WTC11 (cell line): ENCODE measurements around the gene MYO7B. TPM values are rescaled to one million over a fixed set of nuclear protein-coding genes. Genes with fewer than 3 reads are reported as not detected.

Source experiments
- ATAC-seq: fragments of 200-7000 bp; cut with Tn5 transposase; 2 replicates; pipeline ENCODE4 v1.10.0; 2021; ENCODE audit warnings: mild to moderate bottlenecking, moderate library complexity
- CTCF ChIA-PET: fragments of 300-600 bp; sonication (Branson Sonifier 250); formaldehyde crosslinking; loops from one replicate; lab custom pipeline; 2021; ENCODE audit warnings: antibody characterized with exemption; lab: Charles Lee
- POLR2A ChIA-PET: fragments of 350-600 bp; sonication (Branson Sonifier 250); formaldehyde crosslinking; loops from one replicate; lab custom pipeline; 2021; ENCODE audit warnings: antibody characterized with exemption; lab: Charles Lee
- DNase-seq: peaks from one replicate; pipeline ENCODE4 v3.0.0; 2021; ENCODE audit warnings: low spot score
- H3K27ac Mint-ChIP-seq: 2 replicates; pipeline ENCODE4 v1.8.0; 2021; ENCODE audit warnings: mixed read lengths
- H3K27me3 Mint-ChIP-seq: 2 replicates; pipeline ENCODE4 v1.8.0; 2021; ENCODE audit warnings: low read depth, mild to moderate bottlenecking, moderate library complexity, mixed read lengths
- H3K36me3 Mint-ChIP-seq: 2 replicates; pipeline ENCODE4 v1.8.0; 2021; ENCODE audit warnings: mixed read lengths
- H3K4me1 Mint-ChIP-seq: 2 replicates; pipeline ENCODE4 v1.8.0; 2022; ENCODE audit warnings: mixed read lengths
- H3K4me3 Mint-ChIP-seq: 2 replicates; pipeline ENCODE4 v1.8.0; 2021; ENCODE audit warnings: mild to moderate bottlenecking, moderate library complexity, mixed read lengths
- H3K9me3 Mint-ChIP-seq: 2 replicates; pipeline ENCODE4 v1.8.0; 2021; ENCODE audit warnings: mixed read lengths
- ATF1 ChIP-seq: sonication (generic); formaldehyde crosslinking; IDR thresholded peaks from 2 replicates; pipeline ENCODE4 v1.8.1; 2023; ENCODE audit warnings: mild to moderate bottlenecking, moderate library complexity, missing genetic modification reagents
- EMX1 ChIP-seq: fragments of 250-450 bp; sonication (Bioruptor Pico); IDR thresholded peaks from 2 replicates; pipeline ENCODE4 v1.8.0; 2021; ENCODE audit warnings: mild to moderate bottlenecking
- ETV6 ChIP-seq: sonication (generic); formaldehyde crosslinking; IDR thresholded peaks from 2 replicates; pipeline ENCODE4 v1.8.1; 2022; ENCODE audit warnings: mild to moderate bottlenecking, missing genetic modification reagents
- FOXK1 ChIP-seq: sonication (generic); formaldehyde crosslinking; IDR thresholded peaks from 2 replicates; pipeline ENCODE4 v1.8.0; 2022; ENCODE audit warnings: mild to moderate bottlenecking, moderate library complexity, missing genetic modification reagents
- NFE2L1 ChIP-seq: sonication (generic); formaldehyde crosslinking; IDR thresholded peaks from 2 replicates; pipeline ENCODE4 v1.8.1; 2023; ENCODE audit warnings: missing genetic modification reagents
- NFYB ChIP-seq: sonication (generic); formaldehyde crosslinking; conservative IDR thresholded peaks from 2 replicates; pipeline ENCODE4 v1.8.0; 2022; ENCODE audit warnings: low read depth, missing genetic modification reagents
- NR1H2 ChIP-seq: sonication (generic); formaldehyde crosslinking; IDR thresholded peaks from 2 replicates; pipeline ENCODE4 v1.9.0; 2021; ENCODE audit warnings: mild to moderate bottlenecking, moderate library complexity, missing genetic modification reagents
- SOX15 ChIP-seq: fragments of 250-450 bp; sonication (Bioruptor Pico); IDR thresholded peaks from 2 replicates; pipeline ENCODE4 v1.9.0; 2021; ENCODE audit warnings: mild to moderate bottlenecking
- TEAD1 ChIP-seq: sonication (generic); formaldehyde crosslinking; IDR thresholded peaks from 2 replicates; pipeline ENCODE4 v1.8.0; 2022; ENCODE audit warnings: mild to moderate bottlenecking, missing genetic modification reagents
- ZNF138 ChIP-seq: sonication (generic); formaldehyde crosslinking; conservative IDR thresholded peaks from 2 replicates; pipeline ENCODE4 v1.8.1; 2022; ENCODE audit warnings: mild to moderate bottlenecking, moderate library complexity, missing genetic modification reagents
- ZNF263 ChIP-seq: sonication (generic); formaldehyde crosslinking; IDR thresholded peaks from 2 replicates; pipeline ENCODE4 v1.8.1; 2022; ENCODE audit warnings: low read depth, mild to moderate bottlenecking, moderate library complexity, missing genetic modification reagents
- ZNF416 ChIP-seq: fragments of 250-450 bp; sonication (Bioruptor Pico); IDR thresholded peaks from 2 replicates; pipeline ENCODE4 v1.9.0; 2021; ENCODE audit warnings: mild to moderate bottlenecking, inconsistent platforms
- total RNA-seq: library from RNA; stranded (reverse); gene quantifications from 3 replicates; pipeline ENCODE4 v1.2.3, GENCODE V29; 2021
- TF ChIP-seq, protein P1 (sequence below): fragments of 250-450 bp; sonication (Bioruptor Pico); conservative IDR thresholded peaks from 2 replicates; pipeline ENCODE4 v1.9.0; 2021; ENCODE audit warnings: mild to moderate bottlenecking
- TF ChIP-seq, protein P2 (sequence below): fragments of 250-450 bp; sonication (Bioruptor Pico); IDR thresholded peaks from 2 replicates; pipeline ENCODE4 v1.9.0; 2021; ENCODE audit warnings: mild to moderate bottlenecking, borderline replicate concordance
- TF ChIP-seq, protein P3 (sequence below): sonication (generic); formaldehyde crosslinking; IDR thresholded peaks from 2 replicates; pipeline ENCODE4 v1.8.1; 2022; ENCODE audit warnings: missing genetic modification reagents, borderline replicate concordance
- TF ChIP-seq, protein P4 (sequence below): fragments of 250-450 bp; sonication (Bioruptor Pico); IDR thresholded peaks from 2 replicates; pipeline ENCODE4 v1.9.0; 2021; ENCODE audit warnings: mild to moderate bottlenecking
- TF ChIP-seq, protein P5 (sequence below): sonication (generic); formaldehyde crosslinking; conservative IDR thresholded peaks from 2 replicates; pipeline ENCODE4 v1.8.1; 2023; ENCODE audit warnings: mild to moderate bottlenecking, low read depth, missing genetic modification reagents, moderate library complexity
- TF ChIP-seq, protein P6 (sequence below): fragments of 200-600 bp; IDR thresholded peaks from 2 replicates; pipeline ENCODE4 v1.8.0; 2022; ENCODE audit warnings: antibody characterized with exemption
- TF ChIP-seq, protein P7 (sequence below): fragments of 250-450 bp; sonication (Bioruptor Pico); IDR thresholded peaks from 2 replicates; pipeline ENCODE4 v1.9.0; 2021; ENCODE audit warnings: mild to moderate bottlenecking

MYO7B gene
- total RNA-seq, 1 experiment from 2014 or later = not detected

DNA sequence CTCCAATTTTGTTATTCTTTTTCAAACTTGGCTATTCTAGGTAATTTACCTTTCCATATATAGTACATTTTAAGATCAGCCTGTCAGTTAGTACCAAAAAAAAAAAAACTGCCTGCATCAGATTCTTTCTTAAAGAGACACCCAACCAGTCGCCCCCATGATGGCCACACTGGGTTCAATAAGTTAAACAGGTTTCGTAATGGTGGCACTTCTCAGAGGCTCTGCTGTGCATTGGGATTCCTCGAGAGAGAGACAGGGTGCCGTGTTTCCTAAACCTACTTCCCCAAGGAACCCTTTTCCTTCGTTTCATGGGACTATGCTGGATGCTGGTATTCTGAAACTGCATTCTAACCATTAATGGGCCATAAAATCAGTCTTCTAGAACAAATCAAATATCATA lies 37.4 kb downstream of the MYO7B start (continued):
- TF ChIP-seq ETV6 (CRISPR knock-in tag) = no peak
- no peak for TF ChIP-seq SOX15
- no peak for TF ChIP-seq ZNF138 (CRISPR knock-in tag)

DNA sequence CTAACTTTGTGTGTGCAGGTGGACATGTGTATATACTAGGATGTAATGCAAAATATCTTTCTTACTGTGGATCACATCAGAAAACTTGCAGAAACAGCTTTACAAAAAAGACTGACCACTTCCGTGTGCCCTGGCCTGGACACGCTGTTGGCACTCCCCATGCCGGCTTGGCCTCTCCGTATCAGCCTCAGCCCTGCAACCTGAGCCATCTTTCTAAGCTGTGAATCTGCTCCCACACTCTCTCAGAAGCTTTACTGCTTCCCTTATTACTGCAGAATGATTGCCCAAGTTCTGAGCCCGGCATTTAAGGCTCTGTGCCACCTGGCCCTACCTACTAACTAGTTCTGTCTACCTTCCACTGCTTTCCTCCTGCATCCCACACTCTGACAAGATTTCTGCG lies 37.8 kb downstream of the MYO7B start:
- ChIA-PET POLR2A (no interaction called here), CTCF (interaction anchor here (0.7 kb wide), 1 partner anchor 18 kb away, joined by 3 read pairs; no protein-coding TSS in a partner anchor)
- Mint-ChIP-seq H3K4me1 (no peaks in the 10 kb centered on the region), H3K36me3 (no peaks in the 10 kb centered on the region), H3K27me3 (no peaks in the 10 kb centered on the region), H3K9me3 (no peaks in the 10 kb centered on the region), H3K27ac (no peak overlapping the region), H3K4me3 (no peak overlapping the region)
- ATAC-seq = no peak
- TF ChIP-seq ZNF263 (CRISPR knock-in tag) (no peak), NFYB (no peak), EMX1 (CRISPR knock-in tag) (no peak), TEAD1 (CRISPR knock-in tag) (no peak), FOXK1 (no peak), NFE2L1 (CRISPR knock-in tag) (no peak), NR1H2 (CRISPR knock-in tag) (no peak)
- TF ChIP-seq, protein P1, sequence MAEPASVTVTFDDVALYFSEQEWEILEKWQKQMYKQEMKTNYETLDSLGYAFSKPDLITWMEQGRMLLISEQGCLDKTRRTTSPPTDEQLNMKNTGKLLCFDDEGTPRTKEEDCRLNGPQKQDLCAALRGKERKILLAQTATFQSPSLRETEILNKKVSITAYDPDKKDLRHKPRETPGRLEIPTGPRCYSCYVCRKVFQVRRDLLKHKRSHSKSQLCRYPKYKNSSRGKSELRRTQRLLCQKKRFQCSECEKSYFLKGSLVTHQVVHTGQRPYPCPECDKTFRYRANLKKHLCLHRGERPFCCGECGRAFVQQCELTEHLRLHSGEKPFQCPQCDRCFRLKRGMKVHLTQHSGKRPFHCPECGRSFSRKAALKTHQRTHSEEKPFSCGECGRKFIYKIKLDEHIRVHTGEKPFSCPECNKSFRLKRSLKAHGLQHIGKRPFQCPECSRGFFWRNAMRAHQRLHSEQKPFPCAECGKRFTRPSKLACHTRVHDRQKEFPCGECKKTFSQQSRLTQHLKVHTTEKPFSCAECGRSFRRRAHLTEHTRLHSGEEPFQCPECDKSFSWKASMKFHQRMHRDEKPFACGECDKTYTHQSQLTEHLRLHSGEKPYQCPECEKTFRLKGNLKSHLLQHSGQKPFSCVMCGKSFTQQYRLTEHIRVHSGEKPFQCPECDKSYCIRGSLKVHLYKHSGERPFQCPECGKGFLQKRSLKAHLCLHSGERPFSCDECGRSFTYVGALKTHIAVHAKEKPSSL = no peak
- DNase-seq = no peak

DNA sequence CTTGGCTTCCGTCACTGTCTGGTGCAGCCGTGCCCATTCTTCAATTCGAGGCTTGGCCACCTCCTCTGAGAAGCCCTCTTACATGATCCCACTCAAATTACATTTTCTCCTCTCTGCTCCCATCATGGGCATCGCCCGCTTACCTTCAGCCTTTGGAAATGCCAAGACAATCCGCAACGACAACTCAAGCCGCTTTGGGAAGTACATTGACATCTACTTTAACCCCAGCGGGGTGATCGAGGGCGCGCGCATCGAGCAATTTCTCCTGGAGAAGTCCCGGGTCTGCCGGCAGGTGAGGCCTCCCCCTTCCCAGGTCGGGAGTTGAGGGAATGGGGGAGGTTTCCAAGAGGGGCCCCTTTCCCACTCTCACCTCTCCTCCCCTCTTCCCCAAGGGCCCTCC lies 38.3 kb downstream of the MYO7B start:
- H3K27ac Mint-ChIP-seq = no peak overlapping the region
- H3K9me3 Mint-ChIP-seq = no peaks in the 10 kb centered on the region
- ChIA-PET POLR2A (no interaction called here), CTCF (no interaction called here)
- no peak overlapping the region for H3K4me3 Mint-ChIP-seq
- H3K36me3 Mint-ChIP-seq = no peaks in the 10 kb centered on the region
- no peak for DNase-seq
- no peaks in the 10 kb centered on the region for H3K27me3 Mint-ChIP-seq
- no peaks in the 10 kb centered on the region for H3K4me1 Mint-ChIP-seq
- no peak for ATAC-seq
- TF ChIP-seq ZNF416 (CRISPR knock-in tag) = no peak
- TF ChIP-seq, protein P2, sequence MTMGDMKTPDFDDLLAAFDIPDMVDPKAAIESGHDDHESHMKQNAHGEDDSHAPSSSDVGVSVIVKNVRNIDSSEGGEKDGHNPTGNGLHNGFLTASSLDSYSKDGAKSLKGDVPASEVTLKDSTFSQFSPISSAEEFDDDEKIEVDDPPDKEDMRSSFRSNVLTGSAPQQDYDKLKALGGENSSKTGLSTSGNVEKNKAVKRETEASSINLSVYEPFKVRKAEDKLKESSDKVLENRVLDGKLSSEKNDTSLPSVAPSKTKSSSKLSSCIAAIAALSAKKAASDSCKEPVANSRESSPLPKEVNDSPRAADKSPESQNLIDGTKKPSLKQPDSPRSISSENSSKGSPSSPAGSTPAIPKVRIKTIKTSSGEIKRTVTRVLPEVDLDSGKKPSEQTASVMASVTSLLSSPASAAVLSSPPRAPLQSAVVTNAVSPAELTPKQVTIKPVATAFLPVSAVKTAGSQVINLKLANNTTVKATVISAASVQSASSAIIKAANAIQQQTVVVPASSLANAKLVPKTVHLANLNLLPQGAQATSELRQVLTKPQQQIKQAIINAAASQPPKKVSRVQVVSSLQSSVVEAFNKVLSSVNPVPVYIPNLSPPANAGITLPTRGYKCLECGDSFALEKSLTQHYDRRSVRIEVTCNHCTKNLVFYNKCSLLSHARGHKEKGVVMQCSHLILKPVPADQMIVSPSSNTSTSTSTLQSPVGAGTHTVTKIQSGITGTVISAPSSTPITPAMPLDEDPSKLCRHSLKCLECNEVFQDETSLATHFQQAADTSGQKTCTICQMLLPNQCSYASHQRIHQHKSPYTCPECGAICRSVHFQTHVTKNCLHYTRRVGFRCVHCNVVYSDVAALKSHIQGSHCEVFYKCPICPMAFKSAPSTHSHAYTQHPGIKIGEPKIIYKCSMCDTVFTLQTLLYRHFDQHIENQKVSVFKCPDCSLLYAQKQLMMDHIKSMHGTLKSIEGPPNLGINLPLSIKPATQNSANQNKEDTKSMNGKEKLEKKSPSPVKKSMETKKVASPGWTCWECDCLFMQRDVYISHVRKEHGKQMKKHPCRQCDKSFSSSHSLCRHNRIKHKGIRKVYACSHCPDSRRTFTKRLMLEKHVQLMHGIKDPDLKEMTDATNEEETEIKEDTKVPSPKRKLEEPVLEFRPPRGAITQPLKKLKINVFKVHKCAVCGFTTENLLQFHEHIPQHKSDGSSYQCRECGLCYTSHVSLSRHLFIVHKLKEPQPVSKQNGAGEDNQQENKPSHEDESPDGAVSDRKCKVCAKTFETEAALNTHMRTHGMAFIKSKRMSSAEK (CRISPR knock-in tag) = no peak
- TF ChIP-seq, protein P3, sequence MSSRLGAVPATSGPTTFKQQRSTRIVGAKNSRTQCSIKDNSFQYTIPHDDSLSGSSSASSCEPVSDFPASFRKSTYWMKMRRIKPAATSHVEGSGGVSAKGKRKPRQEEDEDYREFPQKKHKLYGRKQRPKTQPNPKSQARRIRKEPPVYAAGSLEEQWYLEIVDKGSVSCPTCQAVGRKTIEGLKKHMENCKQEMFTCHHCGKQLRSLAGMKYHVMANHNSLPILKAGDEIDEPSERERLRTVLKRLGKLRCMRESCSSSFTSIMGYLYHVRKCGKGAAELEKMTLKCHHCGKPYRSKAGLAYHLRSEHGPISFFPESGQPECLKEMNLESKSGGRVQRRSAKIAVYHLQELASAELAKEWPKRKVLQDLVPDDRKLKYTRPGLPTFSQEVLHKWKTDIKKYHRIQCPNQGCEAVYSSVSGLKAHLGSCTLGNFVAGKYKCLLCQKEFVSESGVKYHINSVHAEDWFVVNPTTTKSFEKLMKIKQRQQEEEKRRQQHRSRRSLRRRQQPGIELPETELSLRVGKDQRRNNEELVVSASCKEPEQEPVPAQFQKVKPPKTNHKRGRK (CRISPR knock-in tag) = no peak
- no peak for TF ChIP-seq ATF1
- TF ChIP-seq, protein P4, sequence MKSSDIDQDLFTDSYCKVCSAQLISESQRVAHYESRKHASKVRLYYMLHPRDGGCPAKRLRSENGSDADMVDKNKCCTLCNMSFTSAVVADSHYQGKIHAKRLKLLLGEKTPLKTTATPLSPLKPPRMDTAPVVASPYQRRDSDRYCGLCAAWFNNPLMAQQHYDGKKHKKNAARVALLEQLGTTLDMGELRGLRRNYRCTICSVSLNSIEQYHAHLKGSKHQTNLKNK (CRISPR knock-in tag) = no peak
- TF ChIP-seq ZNF263 (CRISPR knock-in tag) = no peak
- TF ChIP-seq, protein P5, sequence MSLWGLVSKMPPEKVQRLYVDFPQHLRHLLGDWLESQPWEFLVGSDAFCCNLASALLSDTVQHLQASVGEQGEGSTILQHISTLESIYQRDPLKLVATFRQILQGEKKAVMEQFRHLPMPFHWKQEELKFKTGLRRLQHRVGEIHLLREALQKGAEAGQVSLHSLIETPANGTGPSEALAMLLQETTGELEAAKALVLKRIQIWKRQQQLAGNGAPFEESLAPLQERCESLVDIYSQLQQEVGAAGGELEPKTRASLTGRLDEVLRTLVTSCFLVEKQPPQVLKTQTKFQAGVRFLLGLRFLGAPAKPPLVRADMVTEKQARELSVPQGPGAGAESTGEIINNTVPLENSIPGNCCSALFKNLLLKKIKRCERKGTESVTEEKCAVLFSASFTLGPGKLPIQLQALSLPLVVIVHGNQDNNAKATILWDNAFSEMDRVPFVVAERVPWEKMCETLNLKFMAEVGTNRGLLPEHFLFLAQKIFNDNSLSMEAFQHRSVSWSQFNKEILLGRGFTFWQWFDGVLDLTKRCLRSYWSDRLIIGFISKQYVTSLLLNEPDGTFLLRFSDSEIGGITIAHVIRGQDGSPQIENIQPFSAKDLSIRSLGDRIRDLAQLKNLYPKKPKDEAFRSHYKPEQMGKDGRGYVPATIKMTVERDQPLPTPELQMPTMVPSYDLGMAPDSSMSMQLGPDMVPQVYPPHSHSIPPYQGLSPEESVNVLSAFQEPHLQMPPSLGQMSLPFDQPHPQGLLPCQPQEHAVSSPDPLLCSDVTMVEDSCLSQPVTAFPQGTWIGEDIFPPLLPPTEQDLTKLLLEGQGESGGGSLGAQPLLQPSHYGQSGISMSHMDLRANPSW (CRISPR knock-in tag) = no peak
- TF ChIP-seq, protein P6, sequence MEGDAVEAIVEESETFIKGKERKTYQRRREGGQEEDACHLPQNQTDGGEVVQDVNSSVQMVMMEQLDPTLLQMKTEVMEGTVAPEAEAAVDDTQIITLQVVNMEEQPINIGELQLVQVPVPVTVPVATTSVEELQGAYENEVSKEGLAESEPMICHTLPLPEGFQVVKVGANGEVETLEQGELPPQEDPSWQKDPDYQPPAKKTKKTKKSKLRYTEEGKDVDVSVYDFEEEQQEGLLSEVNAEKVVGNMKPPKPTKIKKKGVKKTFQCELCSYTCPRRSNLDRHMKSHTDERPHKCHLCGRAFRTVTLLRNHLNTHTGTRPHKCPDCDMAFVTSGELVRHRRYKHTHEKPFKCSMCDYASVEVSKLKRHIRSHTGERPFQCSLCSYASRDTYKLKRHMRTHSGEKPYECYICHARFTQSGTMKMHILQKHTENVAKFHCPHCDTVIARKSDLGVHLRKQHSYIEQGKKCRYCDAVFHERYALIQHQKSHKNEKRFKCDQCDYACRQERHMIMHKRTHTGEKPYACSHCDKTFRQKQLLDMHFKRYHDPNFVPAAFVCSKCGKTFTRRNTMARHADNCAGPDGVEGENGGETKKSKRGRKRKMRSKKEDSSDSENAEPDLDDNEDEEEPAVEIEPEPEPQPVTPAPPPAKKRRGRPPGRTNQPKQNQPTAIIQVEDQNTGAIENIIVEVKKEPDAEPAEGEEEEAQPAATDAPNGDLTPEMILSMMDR = no peak
- TF ChIP-seq, protein P7, sequence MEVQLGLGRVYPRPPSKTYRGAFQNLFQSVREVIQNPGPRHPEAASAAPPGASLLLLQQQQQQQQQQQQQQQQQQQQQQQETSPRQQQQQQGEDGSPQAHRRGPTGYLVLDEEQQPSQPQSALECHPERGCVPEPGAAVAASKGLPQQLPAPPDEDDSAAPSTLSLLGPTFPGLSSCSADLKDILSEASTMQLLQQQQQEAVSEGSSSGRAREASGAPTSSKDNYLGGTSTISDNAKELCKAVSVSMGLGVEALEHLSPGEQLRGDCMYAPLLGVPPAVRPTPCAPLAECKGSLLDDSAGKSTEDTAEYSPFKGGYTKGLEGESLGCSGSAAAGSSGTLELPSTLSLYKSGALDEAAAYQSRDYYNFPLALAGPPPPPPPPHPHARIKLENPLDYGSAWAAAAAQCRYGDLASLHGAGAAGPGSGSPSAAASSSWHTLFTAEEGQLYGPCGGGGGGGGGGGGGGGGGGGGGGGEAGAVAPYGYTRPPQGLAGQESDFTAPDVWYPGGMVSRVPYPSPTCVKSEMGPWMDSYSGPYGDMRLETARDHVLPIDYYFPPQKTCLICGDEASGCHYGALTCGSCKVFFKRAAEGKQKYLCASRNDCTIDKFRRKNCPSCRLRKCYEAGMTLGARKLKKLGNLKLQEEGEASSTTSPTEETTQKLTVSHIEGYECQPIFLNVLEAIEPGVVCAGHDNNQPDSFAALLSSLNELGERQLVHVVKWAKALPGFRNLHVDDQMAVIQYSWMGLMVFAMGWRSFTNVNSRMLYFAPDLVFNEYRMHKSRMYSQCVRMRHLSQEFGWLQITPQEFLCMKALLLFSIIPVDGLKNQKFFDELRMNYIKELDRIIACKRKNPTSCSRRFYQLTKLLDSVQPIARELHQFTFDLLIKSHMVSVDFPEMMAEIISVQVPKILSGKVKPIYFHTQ (CRISPR knock-in tag) = no peak
